Muscle of leg (tissue), 11 donors: Measurements from ENCODE around the gene GPR65. TPM values are rescaled to one million over a fixed set of nuclear protein-coding genes. Genes with fewer than 3 reads are reported as not detected.

Experiments used
- DNase-seq: peaks from one replicate; pipeline ENCODE4 v3.0.0; 2013
- H3K27ac ChIP-seq: one replicate; pipeline ENCODE4 v1.5.1; 2013; ENCODE audit warnings: mild to moderate bottlenecking, low read length, control low read depth
- H3K27me3 ChIP-seq: one replicate; pipeline ENCODE4 v1.6.1; 2013; ENCODE audit warnings: low read length; ENCODE audit not compliant: control insufficient read depth, insufficient read depth
- H3K36me3 ChIP-seq: one replicate; pipeline ENCODE4 v1.6.1; 2013; ENCODE audit warnings: low read length; ENCODE audit not compliant: control insufficient read depth, insufficient read depth
- H3K4me1 ChIP-seq: one replicate; pipeline ENCODE4 v1.6.1; 2013; ENCODE audit warnings: low read length; ENCODE audit not compliant: control insufficient read depth, insufficient read depth
- H3K4me3 ChIP-seq: one replicate; pipeline ENCODE4 v1.5.1; 2013; ENCODE audit warnings: low read length, control low read depth
- H3K9me3 ChIP-seq: replicated peaks from 2 replicates; pipeline ENCODE4 v1.6.1; 2013; ENCODE audit warnings: low read depth, low read length; ENCODE audit not compliant: control insufficient read depth
- WGBS: methylation state at CpG from one replicate; pipeline ENCODE4 v1.1.5; 2013; ENCODE audit warnings: missing lambda C conversion rate; ENCODE audit not compliant: insufficient coverage; 5-methylcytosine and 5-hydroxymethylcytosine counted together
- polyA plus RNA-seq, 8 donors: library from polyadenylated mRNA; unstranded; fragments of 120-200 nt; gene quantifications; one replicate each; pipeline versions ENCODE4 v1.2.1 to v1.2.3, GENCODE V29; 2013; ENCODE audit warnings: inconsistent platforms in 1 of 8, low replicate concordance in 1 of 8; ENCODE audit not compliant: insufficient read length in 8 of 8, insufficient read depth in 1 of 8
- total RNA-seq: library from RNA; stranded (reverse); fragments of 120-200 nt; gene quantifications from one replicate; pipeline ENCODE4 v1.2.4, GENCODE V29; 2013

GPR65 gene
- total and polyA plus RNA-seq, 9 donors = 0.28 to 0.60 (median 0.52) TPM

- Histone ChIP-seq H3K27ac (no peak overlapping the region), H3K4me3 (no peak overlapping the region), H3K4me1 (no peaks in the 10 kb centered on the region), H3K27me3 (no peaks in the 10 kb centered on the region), H3K36me3 (no peaks in the 10 kb centered on the region), H3K9me3 (no peaks in the 10 kb centered on the region)
- no CpG with 5 or more reads among the region's 1 CpG for WGBS
- DNase-seq = peak; percentile 42
Measured at GRCh38 chr14:88049266-88049665, 44.3 kb downstream of the GPR65 start.

- WGBS = no CpG with 5 or more reads among the region's 2 CpGs
- Histone ChIP-seq H3K36me3 (no peaks in the 10 kb centered on the region), H3K4me1 (no peaks in the 10 kb centered on the region), H3K9me3 (no peaks in the 10 kb centered on the region), H3K27ac (no peak overlapping the region), H3K4me3 (no peak overlapping the region), H3K27me3 (no peaks in the 10 kb centered on the region)
- DNase-seq = no peak
Measured at GRCh38 chr14:88049936-88050335, 45.0 kb downstream of the GPR65 start.

- 57% methylated on average over 1 of the region's 3 CpGs for WGBS
- no peak overlapping the region for H3K4me3 ChIP-seq
- H3K36me3 ChIP-seq = no peaks in the 10 kb centered on the region
- no peak for DNase-seq
- no peaks in the 10 kb centered on the region for H3K9me3 ChIP-seq
- no peak overlapping the region for H3K27ac ChIP-seq
- H3K27me3 ChIP-seq = no peaks in the 10 kb centered on the region
- H3K4me1 ChIP-seq = no peaks in the 10 kb centered on the region
Measured at GRCh38 chr14:88060576-88060975, 55.6 kb downstream of the GPR65 start.

- Histone ChIP-seq H3K9me3 (no peaks in the 10 kb centered on the region), H3K27ac (no peak overlapping the region), H3K4me3 (no peak overlapping the region), H3K4me1 (no peaks in the 10 kb centered on the region), H3K36me3 (no peaks in the 10 kb centered on the region), H3K27me3 (no peaks in the 10 kb centered on the region)
- no peak for DNase-seq
- WGBS = 67% methylated on average over 1 of the region's 2 CpGs
Measured at GRCh38 chr14:88063811-88064210, 58.9 kb downstream of the GPR65 start.

Other genes starting within 250 kb of the GPR65 start
- gene GALC, start 12.0 kb upstream of the GPR65 start, total RNA-seq = 18.5 TPM
- 10 to 100 TPM; 17.8 to 31.8 (median 23.1) TPM for gene GALC, start 12.0 kb upstream of the GPR65 start, polyA plus RNA-seq